Hepatocyte (in vitro differentiated cells): Measurements from ENCODE around the gene FRY. TPM values are rescaled to one million over a fixed set of nuclear protein-coding genes. Genes with fewer than 3 reads are reported as not detected.

Source experiments
- DNase-seq: peaks from one replicate; pipeline ENCODE4 v3.0.0-alpha.2; 2016; ENCODE audit warnings: low spot score
- H2AFZ ChIP-seq: fragments of 200-600 bp; sonication (generic); 2 replicates; pipeline ENCODE4 v1.6.0; 2016; ENCODE audit warnings: antibody characterized with exemption, mild to moderate bottlenecking
- H3K27ac ChIP-seq: fragments of 200-600 bp; sonication (generic); 2 replicates; pipeline ENCODE4 v1.5.1; 2016; ENCODE audit warnings: mild to moderate bottlenecking
- H3K27me3 ChIP-seq: fragments of 200-600 bp; sonication (generic); 2 replicates; pipeline ENCODE4 v1.6.1; 2016
- H3K36me3 ChIP-seq: fragments of 200-600 bp; sonication (generic); replicated peaks from 2 replicates; pipeline ENCODE4 v1.5.1; 2016; ENCODE audit warnings: low read depth; ENCODE audit not compliant: insufficient read depth
- H3K4me1 ChIP-seq: fragments of 200-600 bp; sonication (generic); 2 replicates; pipeline ENCODE4 v1.5.1; 2016; ENCODE audit warnings: mild to moderate bottlenecking, moderate library complexity; ENCODE audit not compliant: insufficient read depth
- H3K4me2 ChIP-seq: fragments of 200-600 bp; sonication (generic); 2 replicates; pipeline ENCODE4 v1.6.0; 2016
- H3K4me3 ChIP-seq: fragments of 200-600 bp; sonication (generic); 2 replicates; pipeline ENCODE4 v1.5.1; 2016; ENCODE audit warnings: mild to moderate bottlenecking
- H3K79me2 ChIP-seq: fragments of 200-600 bp; sonication (generic); 2 replicates; pipeline ENCODE4 v1.6.0; 2017; ENCODE audit warnings: mild to moderate bottlenecking
- H3K9me2 ChIP-seq: fragments of 200-600 bp; sonication (generic); replicated peaks from 2 replicates; pipeline ENCODE4 v1.6.0; 2017; ENCODE audit warnings: mild to moderate bottlenecking; ENCODE audit not compliant: insufficient read depth
- H3K9me3 ChIP-seq: fragments of 200-600 bp; sonication (generic); 2 replicates; pipeline ENCODE4 v1.5.1; 2016; ENCODE audit warnings: low read depth, mild to moderate bottlenecking
- H4K20me1 ChIP-seq: fragments of 200-600 bp; sonication (generic); 2 replicates; pipeline ENCODE4 v1.6.0; 2016; ENCODE audit warnings: mild to moderate bottlenecking; ENCODE audit not compliant: insufficient read depth, poor library complexity, severe bottlenecking
- CTCF ChIP-seq: fragments of 200-600 bp; sonication (generic); IDR thresholded peaks from 2 replicates; pipeline ENCODE4 v1.5.1; 2016; ENCODE audit warnings: antibody characterized with exemption, mild to moderate bottlenecking; ENCODE audit not compliant: poor library complexity
- EZH2 ChIP-seq: fragments of 200-600 bp; sonication (generic); IDR thresholded peaks from 2 replicates; pipeline ENCODE4 v1.6.1; 2016; ENCODE audit warnings: antibody characterized with exemption, mild to moderate bottlenecking, borderline replicate concordance
- EZH2phosphoT487 ChIP-seq: fragments of 200-600 bp; sonication (generic); IDR thresholded peaks from one replicate; pipeline ENCODE4 v1.6.1; 2018; ENCODE audit warnings: antibody characterized with exemption, mild to moderate bottlenecking, low read depth, moderate library complexity; ENCODE audit not compliant: unreplicated experiment, severe bottlenecking
- WGBS: methylation state at CpG from one replicate; pipeline ENCODE4 v1.1.6; 2016; ENCODE audit warnings: low lambda C conversion rate; ENCODE audit errors: missing lambda C conversion rate; 5-methylcytosine and 5-hydroxymethylcytosine counted together
- polyA plus RNA-seq: library from polyadenylated mRNA; unstranded; fragments of >200 nt; fragmentation: Nextera tagmentation; extraction: Ambion mirVana; gene quantifications from 2 replicates; pipeline ENCODE4 v1.2.1, GENCODE V29; 2016
- total RNA-seq: library from RNA; depleted of rRNA; stranded (reverse); fragments of >200 nt; gene quantifications from 2 replicates; pipeline ENCODE4 v1.2.3, GENCODE V29; 2014

Gene FRY
- total and polyA plus RNA-seq, 2 experiments from 2014 or later: 2.4 to 3.7 TPM

- Histone ChIP-seq H3K4me3 (no peak overlapping the region), H3K27me3 (no peaks in the 10 kb centered on the region), H4K20me1 (no peaks in the 10 kb centered on the region), H3K4me1 (peaks cover 4% of the 10 kb centered on the region), H3K27ac (no peak overlapping the region), H3K4me2 (no peak overlapping the region), H3K36me3 (no peaks in the 10 kb centered on the region), H2AFZ (no peak overlapping the region), H3K9me3 (no peaks in the 10 kb centered on the region), H3K9me2 (no peaks in the 10 kb centered on the region), H3K79me2 (no peaks in the 10 kb centered on the region)
- TF ChIP-seq EZH2 (no peak), EZH2phosphoT487 (no peak), CTCF (no peak)
- DNase-seq: peak; percentile 20
These were observed 111.4 kb downstream of the FRY start for GRCh38 chr13:32142956-32143375.

- TF ChIP-seq EZH2: no peak
- no peak for TF ChIP-seq CTCF
- no peak for TF ChIP-seq EZH2phosphoT487
- no peaks in the 10 kb centered on the region for H3K27me3 ChIP-seq
- DNase-seq: no peak
- no peak overlapping the region for H2AFZ ChIP-seq
- no peaks in the 10 kb centered on the region for H3K36me3 ChIP-seq
- H3K79me2 ChIP-seq: no peaks in the 10 kb centered on the region
- no peaks in the 10 kb centered on the region for H4K20me1 ChIP-seq
- H3K4me2 ChIP-seq: no peak overlapping the region
- no peaks in the 10 kb centered on the region for H3K9me2 ChIP-seq
- no peaks in the 10 kb centered on the region for H3K9me3 ChIP-seq
- H3K4me3 ChIP-seq: no peak overlapping the region
- H3K27ac ChIP-seq: no peak overlapping the region
- 82% methylated on average over 2 of the region's 2 CpGs for WGBS
- peaks cover 4% of the 10 kb centered on the region for H3K4me1 ChIP-seq
These were observed 115.6 kb downstream of the FRY start for GRCh38 chr13:32147193-32147592.

GRCh38 chr13:32147976-32148375 lies 116.4 kb downstream of the FRY start:
- H3K27ac ChIP-seq: no peak overlapping the region
- DNase-seq: no peak

More at GRCh38 chr13:32147976-32148375, 116.4 kb downstream of the FRY start:
- H3K4me3 ChIP-seq: no peak overlapping the region
- H3K9me3 ChIP-seq: no peaks in the 10 kb centered on the region
- TF ChIP-seq EZH2: no peak
- TF ChIP-seq CTCF: no peak
- 89% methylated on average over 4 of the region's 4 CpGs for WGBS
- H2AFZ ChIP-seq: no peak overlapping the region
- H3K4me1 ChIP-seq: peaks cover 4% of the 10 kb centered on the region
- H3K36me3 ChIP-seq: no peaks in the 10 kb centered on the region
- H3K4me2 ChIP-seq: no peak overlapping the region
- no peaks in the 10 kb centered on the region for H4K20me1 ChIP-seq
- no peaks in the 10 kb centered on the region for H3K27me3 ChIP-seq
- H3K9me2 ChIP-seq: no peaks in the 10 kb centered on the region
- no peaks in the 10 kb centered on the region for H3K79me2 ChIP-seq
